ENCODE data around the gene PDCD4. TPM values are rescaled to one million over a fixed set of nuclear protein-coding genes. Genes with fewer than 3 reads are reported as not detected.

The PDCD4 gene
- total and polyA plus RNA-seq, 2 of the 4 experiments (the other 2 are of a cell fraction) = 10.9 to 49.7 TPM

DNA sequence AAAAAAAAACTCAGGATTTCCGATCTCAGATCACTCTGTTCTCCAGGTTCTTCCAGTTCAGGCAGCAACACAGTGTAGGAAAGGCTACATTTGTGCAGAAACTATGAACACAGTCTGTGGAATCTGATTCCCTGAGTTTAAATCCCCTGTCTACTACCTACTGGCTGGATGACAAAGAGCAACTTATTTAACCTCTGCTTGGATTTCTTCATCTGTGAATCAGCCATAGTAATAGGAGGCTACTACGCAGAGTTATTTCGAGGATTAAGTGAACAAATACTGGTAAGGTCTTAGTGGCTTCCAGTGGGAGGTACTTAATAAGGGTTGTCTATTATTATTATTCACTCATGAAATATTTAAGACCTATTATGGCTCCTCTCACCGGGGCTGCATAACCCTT is 44.3 kb upstream of the PDCD4 start:
- Histone ChIP-seq H2BK120ac (ENCODE audit: low read depth, low read length) (no peak overlapping the region), H3K14ac (replicated peaks; ENCODE audit: low read depth, low read length) (no peak overlapping the region), H2BK15ac (ENCODE audit: low read depth, low read length) (no peak overlapping the region), H3K27ac (ENCODE audit: insufficient read depth, low read length) (no peak overlapping the region), H3K4me3 (ENCODE audit: insufficient read depth, low read depth, low read length) (no peak overlapping the region), H4K5ac (ENCODE audit: low read depth, low read length) (no peak overlapping the region), H3K18ac (ENCODE audit: low read depth, low read length) (no peak overlapping the region), H3K79me1 (ENCODE audit: low read depth in 1 of 2, low read length in 2 of 2) (no peaks in the 10 kb centered on the region), H4K8ac (ENCODE audit: low read depth in 2 of 2, low read length in 2 of 2) (no peak overlapping the region), H3K4me1 (ENCODE audit: control insufficient read depth, insufficient read depth, low read length) (peaks cover 7% of the 10 kb centered on the region; the same call in 1 of the 2 replicates), H3K36me3 (ENCODE audit: control insufficient read depth, insufficient read depth, low read length) (no peaks in the 10 kb centered on the region), H2BK20ac (ENCODE audit: low read depth, low read length) (no peak overlapping the region), H3K4ac (ENCODE audit: low read depth, low read length) (no peak overlapping the region), H3K9ac (ENCODE audit: low read depth, low read length) (no peak overlapping the region), H3K9me3 (ENCODE audit: control insufficient read depth, insufficient read depth, low read length) (no peaks in the 10 kb centered on the region), H3K23ac (ENCODE audit: low read depth, low read length) (no peak overlapping the region), H2AFZ (replicated peaks; ENCODE audit: low read length, poor library complexity) (no peak overlapping the region), H2AK9ac (replicated peaks; ENCODE audit: low read depth, low read length, poor library complexity) (no peak overlapping the region), H4K20me1 (ENCODE audit: insufficient read depth, low read length) (no peaks in the 10 kb centered on the region), H3K9me1 (ENCODE audit: insufficient read depth, low read length) (0 out of 2 replicates have a peak, but pooled peaks cover 2% of the 10 kb centered on the region), H3K4me2 (ENCODE audit: low read depth, low read length) (peak overlapping the region; percentile 5; the same call in 1 of the 2 replicates), H3K27me3 (ENCODE audit: control insufficient read depth, insufficient read depth, low read length) (peaks cover 14% of the 10 kb centered on the region), H2BK5ac (ENCODE audit: low read depth, low read length, poor library complexity, severe bottlenecking) (no peak overlapping the region), H3K56ac (ENCODE audit: extremely low read depth, insufficient read depth, low read length) (no peak overlapping the region), H4K91ac (ENCODE audit: insufficient read depth, low read depth, low read length) (no peak overlapping the region), H2AK5ac (ENCODE audit: low read depth, low read length) (no peak overlapping the region)
- in situ Hi-C loops (cut with MboI; ENCODE audit: low sequenced_read_pairs) = no loop called here
- peak; percentile 82 for DNase-seq
- no CpG with 5 or more reads among the region's 4 CpGs for WGBS, 2 experiments (ENCODE audit: extremely low coverage in 2 of 2, insufficient read length in 1 of 2)
- TF ChIP-seq CEBPB (IDR thresholded peaks at IDR 0.05; ENCODE audit: low read depth, low read length) (peak; percentile 66), SMC3 (IDR thresholded peaks at IDR 0.05; ENCODE audit: low read depth, low read length) (no peak)
- ATAC-seq (ENCODE audit: low read depth) = peak; percentile 83
- CTCF ChIA-PET = interaction anchor here (1.0 kb wide), 1 partner anchor 24 kb away, joined by 3 read pairs; no protein-coding TSS in a partner anchor
- dilution Hi-C loops (cut with HindIII; ENCODE audit: low sequenced_read_pairs, unreplicated experiment) = no loop called here
- BruUV-seq (replicated peaks) = no TSS peak
- POLR2A ChIA-PET (ENCODE audit: unreplicated experiment) = no interaction called here
- intact Hi-C loops (cut with micrococcal nuclease) = loop anchor here (5.0 kb wide), 1 partner anchor 35 kb away; no protein-coding TSS in a partner anchor

All from IMR-90 (cell line).